AG09309 (cell line): Measurements from ENCODE around the gene SPOUT1.

Experiments
- DNase-seq: peaks from one replicate; pipeline ENCODE4 v3.0.0-alpha.2; 2010; ENCODE audit warnings: low read depth
- H3K4me3 ChIP-seq: 2 replicates; pipeline ENCODE4 v1.5.1; 2011; ENCODE audit warnings: mild to moderate bottlenecking, low read depth, low read length, moderate library complexity; ENCODE audit not compliant: control insufficient read depth
- TF ChIP-seq, protein P1 (sequence below): IDR thresholded peaks from 2 replicates; pipeline ENCODE4 v1.5.1; 2011; ENCODE audit warnings: mild to moderate bottlenecking, low read depth, low read length, inconsistent platforms; ENCODE audit not compliant: insufficient read depth, control insufficient read depth; ENCODE audit errors: missing control alignments

SPOUT1 gene

DNA sequence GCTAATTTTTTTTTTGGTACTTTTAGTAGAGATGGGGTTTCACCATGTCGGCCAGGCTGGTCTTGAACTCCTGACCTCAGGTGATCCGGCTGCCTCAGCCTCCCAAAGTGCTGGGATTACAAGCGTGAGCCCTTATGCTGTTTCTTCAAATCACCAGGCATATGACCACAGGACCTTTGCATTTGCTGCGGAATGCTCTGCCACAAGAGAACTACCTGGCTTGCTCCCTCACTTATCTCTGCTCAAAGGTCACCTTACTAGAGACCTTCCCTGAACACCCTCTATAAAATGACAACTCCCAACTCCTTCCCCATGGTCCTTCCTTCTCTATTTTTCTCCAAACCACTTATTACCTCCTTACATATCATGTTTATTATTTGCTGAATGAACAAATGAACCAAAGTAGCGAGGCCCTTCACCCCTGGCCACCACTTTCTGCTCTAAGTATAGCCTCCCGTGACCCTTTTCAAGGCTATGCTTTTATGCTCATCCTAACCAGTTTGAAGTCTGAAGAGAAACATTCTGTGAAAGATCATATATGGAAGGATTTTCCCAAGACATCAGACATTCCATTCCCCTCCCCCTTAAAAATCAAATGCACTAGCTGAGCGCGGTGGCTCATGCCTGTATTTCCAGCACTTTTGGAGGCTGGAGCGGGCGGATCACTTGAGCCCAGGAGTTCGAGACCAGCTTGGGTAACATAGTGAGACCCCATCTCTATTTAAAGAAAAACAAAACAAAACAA, 59.1 kb downstream of the SPOUT1 start:
- TF ChIP-seq, protein P1, sequence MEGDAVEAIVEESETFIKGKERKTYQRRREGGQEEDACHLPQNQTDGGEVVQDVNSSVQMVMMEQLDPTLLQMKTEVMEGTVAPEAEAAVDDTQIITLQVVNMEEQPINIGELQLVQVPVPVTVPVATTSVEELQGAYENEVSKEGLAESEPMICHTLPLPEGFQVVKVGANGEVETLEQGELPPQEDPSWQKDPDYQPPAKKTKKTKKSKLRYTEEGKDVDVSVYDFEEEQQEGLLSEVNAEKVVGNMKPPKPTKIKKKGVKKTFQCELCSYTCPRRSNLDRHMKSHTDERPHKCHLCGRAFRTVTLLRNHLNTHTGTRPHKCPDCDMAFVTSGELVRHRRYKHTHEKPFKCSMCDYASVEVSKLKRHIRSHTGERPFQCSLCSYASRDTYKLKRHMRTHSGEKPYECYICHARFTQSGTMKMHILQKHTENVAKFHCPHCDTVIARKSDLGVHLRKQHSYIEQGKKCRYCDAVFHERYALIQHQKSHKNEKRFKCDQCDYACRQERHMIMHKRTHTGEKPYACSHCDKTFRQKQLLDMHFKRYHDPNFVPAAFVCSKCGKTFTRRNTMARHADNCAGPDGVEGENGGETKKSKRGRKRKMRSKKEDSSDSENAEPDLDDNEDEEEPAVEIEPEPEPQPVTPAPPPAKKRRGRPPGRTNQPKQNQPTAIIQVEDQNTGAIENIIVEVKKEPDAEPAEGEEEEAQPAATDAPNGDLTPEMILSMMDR, result no peak
- peak overlapping the region; percentile 93 for H3K4me3 ChIP-seq
- DNase-seq, result no peak
